GM12872 (cell line): ENCODE data around the gene P4HB.

Experiments used
- TF ChIP-seq, protein P1 (sequence below): IDR thresholded peaks from 3 replicates; pipeline ENCODE4 v1.5.1; 2011; ENCODE audit warnings: low read depth, mild to moderate bottlenecking, low read length, moderate library complexity; ENCODE audit not compliant: insufficient read depth

The P4HB gene

DNA sequence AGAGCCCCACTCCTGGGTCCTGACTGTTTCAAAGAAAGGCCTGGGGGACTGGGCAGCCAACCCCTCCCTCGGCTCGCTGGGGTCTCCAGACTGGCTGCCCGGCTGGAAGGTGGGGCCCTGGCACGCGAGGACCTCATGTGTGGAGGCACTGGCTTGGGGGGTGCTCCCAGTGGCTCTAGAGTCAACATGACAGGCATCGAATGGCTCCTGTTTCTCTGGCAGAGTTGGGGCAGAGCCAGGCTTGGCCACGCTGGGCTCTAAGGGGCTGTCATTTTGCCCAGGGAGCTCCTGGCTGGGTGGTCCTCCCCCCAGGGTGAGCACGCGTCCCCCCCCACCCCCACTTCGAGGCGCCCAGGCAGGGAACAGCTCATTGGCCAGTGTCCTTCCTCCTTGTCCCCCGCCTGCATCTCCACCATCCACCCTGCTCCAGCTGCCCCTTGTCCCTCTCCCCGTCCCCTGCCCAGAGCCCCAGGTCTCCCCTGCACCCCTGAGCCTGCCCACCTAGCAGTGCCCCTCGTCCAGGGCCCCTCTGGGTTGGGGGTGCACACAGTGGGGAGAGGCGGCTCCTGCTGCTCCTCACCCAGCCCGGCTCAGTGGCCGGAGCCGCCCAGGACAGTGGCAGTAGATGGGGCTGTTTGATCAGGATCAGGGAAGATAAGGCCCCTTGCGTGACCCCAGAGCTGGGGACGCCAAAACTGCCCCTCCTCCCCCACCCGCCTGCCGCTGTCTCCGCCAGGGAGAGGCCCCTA lies 53.7 kb downstream of the P4HB start:
- TF ChIP-seq, protein P1, sequence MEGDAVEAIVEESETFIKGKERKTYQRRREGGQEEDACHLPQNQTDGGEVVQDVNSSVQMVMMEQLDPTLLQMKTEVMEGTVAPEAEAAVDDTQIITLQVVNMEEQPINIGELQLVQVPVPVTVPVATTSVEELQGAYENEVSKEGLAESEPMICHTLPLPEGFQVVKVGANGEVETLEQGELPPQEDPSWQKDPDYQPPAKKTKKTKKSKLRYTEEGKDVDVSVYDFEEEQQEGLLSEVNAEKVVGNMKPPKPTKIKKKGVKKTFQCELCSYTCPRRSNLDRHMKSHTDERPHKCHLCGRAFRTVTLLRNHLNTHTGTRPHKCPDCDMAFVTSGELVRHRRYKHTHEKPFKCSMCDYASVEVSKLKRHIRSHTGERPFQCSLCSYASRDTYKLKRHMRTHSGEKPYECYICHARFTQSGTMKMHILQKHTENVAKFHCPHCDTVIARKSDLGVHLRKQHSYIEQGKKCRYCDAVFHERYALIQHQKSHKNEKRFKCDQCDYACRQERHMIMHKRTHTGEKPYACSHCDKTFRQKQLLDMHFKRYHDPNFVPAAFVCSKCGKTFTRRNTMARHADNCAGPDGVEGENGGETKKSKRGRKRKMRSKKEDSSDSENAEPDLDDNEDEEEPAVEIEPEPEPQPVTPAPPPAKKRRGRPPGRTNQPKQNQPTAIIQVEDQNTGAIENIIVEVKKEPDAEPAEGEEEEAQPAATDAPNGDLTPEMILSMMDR = no peak

DNA sequence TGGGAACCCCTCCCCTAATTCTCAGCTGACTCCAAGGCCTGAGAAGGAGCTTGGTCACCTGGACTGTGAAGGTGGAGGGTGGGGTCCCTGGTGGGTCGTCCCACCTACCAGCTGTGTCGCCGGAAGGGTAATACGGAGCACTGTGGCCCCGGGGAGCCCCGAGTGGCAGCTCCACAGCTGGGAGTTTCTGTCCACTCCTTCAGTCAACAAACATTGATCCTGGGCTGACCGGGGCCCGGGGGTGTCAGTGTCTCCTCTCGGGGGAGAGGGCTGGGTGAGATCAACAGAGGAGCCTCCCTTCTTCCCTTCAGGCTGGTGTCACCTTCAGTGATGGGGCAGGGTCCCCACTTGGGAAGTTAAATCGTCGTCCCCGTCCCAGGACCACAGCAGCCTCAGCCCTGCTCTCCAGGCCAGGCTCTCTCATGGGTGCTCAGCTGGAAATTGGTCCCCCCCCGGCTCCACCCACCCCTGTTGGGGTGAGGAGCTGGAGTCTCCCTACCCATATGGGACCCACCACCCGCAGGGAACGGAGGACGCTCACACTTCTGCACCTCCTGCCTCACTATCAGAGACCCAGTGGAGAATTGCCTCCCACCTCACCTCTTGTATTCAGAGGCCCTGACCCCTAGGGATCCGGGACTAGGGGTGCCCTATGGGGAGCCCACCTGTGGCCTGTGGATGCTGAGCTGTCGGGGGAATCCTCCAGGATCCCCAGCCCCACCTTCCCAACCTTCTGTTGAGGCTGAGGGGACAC lies 54.5 kb downstream of the P4HB start:
- TF ChIP-seq, protein P1 = no peak

DNA sequence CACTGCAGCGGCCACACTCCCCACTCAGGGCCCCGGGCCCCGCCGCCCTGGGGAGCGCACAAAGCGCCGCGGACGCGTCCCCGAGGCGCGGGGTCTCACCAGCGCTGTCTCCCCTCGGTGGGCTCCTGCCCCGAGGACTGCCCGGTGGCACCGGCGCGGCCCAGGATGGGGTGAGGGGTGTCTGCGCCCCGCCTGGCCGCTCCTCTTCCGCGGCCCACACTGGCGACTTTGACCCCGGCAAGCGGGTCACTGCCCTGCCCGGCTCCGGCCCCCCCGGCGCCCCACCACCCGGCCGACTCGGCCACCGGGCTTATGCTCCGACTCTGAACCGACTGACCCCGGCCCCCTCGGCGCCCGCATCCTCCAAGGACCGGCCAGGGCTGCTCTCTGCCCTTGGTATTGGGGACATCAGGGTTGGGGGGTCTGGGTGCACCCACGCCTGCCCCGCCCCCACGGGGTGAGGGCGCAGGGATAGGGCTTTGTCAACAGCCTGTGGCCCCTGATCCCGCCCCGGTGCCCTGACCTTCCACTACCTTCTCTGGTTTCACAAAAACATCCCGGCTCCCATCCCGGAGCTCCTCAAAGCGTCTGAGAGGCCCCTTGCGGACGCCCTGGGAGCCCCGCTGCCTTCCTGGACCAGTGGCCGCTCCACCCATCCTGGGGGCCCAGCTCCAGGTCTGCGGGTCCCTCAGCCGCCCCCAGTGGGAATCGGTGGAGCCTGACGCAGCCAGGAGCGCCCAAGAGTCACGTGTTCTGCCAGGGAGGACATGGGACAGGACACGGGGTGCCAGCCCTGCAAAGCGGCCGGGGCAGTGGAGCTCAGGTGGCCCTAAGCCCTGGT lies 55.6 kb downstream of the P4HB start:
- TF ChIP-seq, protein P1 = no peak

DNA sequence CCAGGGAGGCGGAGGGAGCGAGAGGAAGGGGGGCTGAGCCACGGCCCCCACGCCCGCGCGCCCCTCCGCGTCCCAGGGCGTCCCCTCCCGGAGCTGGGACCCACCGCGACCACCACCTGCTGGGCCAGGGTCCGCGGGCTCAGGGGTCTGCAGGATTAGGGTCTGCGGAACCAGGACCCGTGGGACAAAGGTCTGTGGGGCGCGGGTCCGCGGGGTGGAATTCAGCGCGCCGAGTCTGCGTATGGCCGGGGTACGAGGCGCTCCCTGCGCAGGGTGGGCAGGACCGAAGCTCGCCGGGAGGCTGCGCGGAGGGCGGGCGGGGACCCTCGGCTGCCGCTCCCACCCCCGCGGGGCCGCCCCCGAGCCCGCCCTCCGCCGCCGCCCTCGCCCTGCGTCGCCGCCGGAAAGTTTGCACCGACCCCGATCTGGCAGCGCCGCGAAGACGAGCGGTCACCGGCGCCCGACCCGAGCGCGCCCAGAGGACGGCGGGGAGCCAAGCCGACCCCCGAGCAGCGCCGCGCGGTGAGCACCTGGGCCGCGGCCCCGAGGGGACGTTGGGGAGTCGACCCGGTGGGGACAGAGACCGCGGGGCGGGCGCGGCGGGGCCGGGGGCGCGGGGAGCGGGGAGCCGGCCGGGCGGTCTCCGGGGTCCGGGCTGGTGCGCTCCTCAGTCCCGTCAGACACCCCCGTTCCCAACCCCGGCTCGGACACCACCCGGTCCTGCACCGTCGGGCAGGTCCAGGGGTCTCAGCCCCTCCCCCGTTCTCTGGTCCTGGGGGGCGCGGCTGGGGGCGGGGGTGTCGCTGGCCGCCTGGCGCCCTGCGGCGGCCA lies 56.4 kb downstream of the P4HB start, which contains the start of gene GCGR:
Gene GCGR, plus strand, starts transcription at position 423 of the 831 bp plus-strand sequence. CDS start 4,869 bp downstream, outside the sequence.
- TF ChIP-seq, protein P1 = no peak

DNA sequence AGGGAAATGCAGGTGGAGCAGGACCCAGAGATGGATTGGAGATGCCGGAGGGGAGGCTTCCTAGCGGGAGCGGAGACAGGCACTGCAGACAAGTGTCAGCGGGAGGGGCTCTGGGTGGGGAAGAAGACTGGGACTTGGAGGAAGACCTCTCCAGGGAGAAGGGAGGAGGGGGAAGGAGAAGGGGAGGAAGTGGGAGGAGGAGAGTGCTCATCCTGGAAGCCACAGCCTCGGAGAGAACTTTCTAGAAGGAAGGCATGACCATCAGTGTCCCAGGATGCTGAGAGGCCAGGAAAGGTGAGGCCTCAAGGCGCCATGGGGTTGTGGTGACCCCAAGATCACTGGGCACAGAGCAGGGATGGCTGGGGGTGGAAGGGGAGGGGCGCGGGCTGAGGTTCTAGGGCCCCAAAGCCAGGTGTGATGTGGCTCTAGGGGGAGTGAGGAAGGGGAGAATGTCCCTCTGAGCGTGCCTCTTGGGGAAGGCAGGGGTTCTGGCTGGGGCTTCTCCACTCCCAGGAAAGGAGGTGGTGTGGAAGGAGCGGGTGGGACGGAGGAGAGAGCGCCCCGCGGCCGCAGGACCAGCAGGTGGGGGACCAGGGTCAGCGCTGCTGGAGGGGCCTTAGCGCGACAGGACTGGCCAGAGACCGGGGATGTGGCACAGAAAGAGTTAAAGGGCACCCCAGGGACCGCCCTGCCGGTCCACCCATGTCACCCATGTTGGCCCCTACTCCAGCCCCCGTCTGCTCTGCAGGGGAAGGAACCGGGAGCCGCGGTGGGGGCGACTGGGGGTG lies 57.3 kb downstream of the P4HB start:
- TF ChIP-seq, protein P1 = no peak

DNA sequence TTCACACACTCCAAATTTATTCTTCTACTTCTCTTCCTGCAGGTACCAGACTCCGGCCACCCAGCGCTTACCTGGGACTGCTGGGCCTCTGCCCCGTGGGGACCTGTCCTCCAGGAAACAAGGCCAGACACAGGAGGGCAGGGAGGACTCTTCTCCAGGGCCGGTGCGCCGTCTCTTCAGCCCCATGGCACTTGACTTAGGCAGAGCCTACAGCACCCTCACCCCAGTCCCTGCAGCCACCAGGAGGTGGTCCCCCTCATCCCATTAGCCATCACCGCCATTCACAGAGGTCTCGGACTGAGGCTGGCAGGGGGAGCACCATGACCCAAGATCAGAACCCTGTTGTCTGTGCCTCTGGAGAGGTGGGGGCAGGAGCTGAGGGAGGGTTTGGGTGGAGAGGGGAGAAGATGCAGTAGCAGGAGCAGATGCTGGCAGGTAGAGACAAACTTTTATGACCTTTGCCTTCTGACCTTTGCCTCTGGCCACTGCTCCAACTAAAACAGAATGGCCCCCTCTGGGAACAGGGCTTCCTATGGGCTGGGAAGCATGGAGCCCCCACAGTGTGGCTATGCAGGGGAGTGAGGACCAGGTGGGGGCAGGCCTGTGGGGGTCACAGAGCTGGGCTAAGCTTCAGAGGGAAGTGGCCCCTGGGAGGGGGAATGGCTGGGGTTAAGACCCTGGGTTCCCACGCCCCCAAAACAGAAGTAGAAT lies 58.1 kb downstream of the P4HB start:
- TF ChIP-seq, protein P1 = no peak
